GM19035 (cell line): ENCODE measurements around the gene SORD.
"Not testable (repeated sequence)": the region's sequence is repeated elsewhere in the genome, so short reads cannot be mapped to it uniquely, and the experiment has no call there.

Experiments
- ATAC-seq: cut with Tn5 transposase; IDR thresholded peaks from one replicate; pipeline ENCODE4 v1.9.1; 2021; ENCODE audit not compliant: unreplicated experiment

Gene SORD

GRCh38 chr15:45023659-45024225 is 747 bp downstream of the SORD start:
- peak; percentile 4 for ATAC-seq

- not testable (repeated sequence) for ATAC-seq
These were observed 1.7 kb downstream of the SORD start for GRCh38 chr15:45024649-45025048.

GRCh38 chr15:45025627-45026026 is 2.6 kb downstream of the SORD start:
- not testable (repeated sequence) for ATAC-seq

GRCh38 chr15:45026651-45027190 is 3.7 kb downstream of the SORD start:
- ATAC-seq, result no peak

- ATAC-seq, result no peak
These were observed 4.2 kb downstream of the SORD start for GRCh38 chr15:45027220-45027619.

- no peak for ATAC-seq
These were observed 7.7 kb downstream of the SORD start for GRCh38 chr15:45030743-45031142.

- ATAC-seq, result not testable (repeated sequence)
These were observed 8.6 kb downstream of the SORD start for GRCh38 chr15:45031522-45032028.

GRCh38 chr15:45032501-45032900 is 9.5 kb downstream of the SORD start:
- not testable (repeated sequence) for ATAC-seq

GRCh38 chr15:45034087-45034486 is 11.1 kb downstream of the SORD start:
- ATAC-seq, result not testable (repeated sequence)

GRCh38 chr15:45034600-45035375 is 11.8 kb downstream of the SORD start:
- not testable (repeated sequence) for ATAC-seq

- ATAC-seq, result peak; percentile 84
These were observed 14.1 kb downstream of the SORD start for GRCh38 chr15:45036812-45037781.

- no peak for ATAC-seq
These were observed 14.9 kb downstream of the SORD start for GRCh38 chr15:45037936-45038335.

GRCh38 chr15:45040396-45040795 is 17.4 kb downstream of the SORD start:
- not testable (repeated sequence) for ATAC-seq

GRCh38 chr15:45041538-45041937 is 18.5 kb downstream of the SORD start:
- ATAC-seq, result not testable (repeated sequence)

GRCh38 chr15:45042859-45043258 is 19.9 kb downstream of the SORD start:
- ATAC-seq, result not testable (repeated sequence)

- not testable (repeated sequence) for ATAC-seq
These were observed 21.3 kb downstream of the SORD start for GRCh38 chr15:45044270-45044669.

GRCh38 chr15:45048449-45048793 is 25.4 kb downstream of the SORD start:
- not testable (repeated sequence) for ATAC-seq

GRCh38 chr15:45048794-45049631 is 26.0 kb downstream of the SORD start:
- no peak for ATAC-seq

GRCh38 chr15:45050587-45050986 is 27.6 kb downstream of the SORD start:
- no peak for ATAC-seq

GRCh38 chr15:45052676-45053075 is 29.7 kb downstream of the SORD start:
- not testable (repeated sequence) for ATAC-seq
